Suprapubic skin (tissue), 3 donors: ENCODE measurements around the gene VASH2.

Source experiments
- POLR2A ChIP-seq, 2 donors: fragments of 450-650 bp; IDR thresholded peaks; one replicate each; pipeline ENCODE4 v1.6.1; 2017; ENCODE audit warnings: antibody characterized with exemption in 2 of 2, mild to moderate bottlenecking in 2 of 2, moderate library complexity in 2 of 2
- TF ChIP-seq, protein P1 (sequence below), 2 donors: fragments of 200-600 bp in 1 of 2; fragments of 450-650 bp in 1 of 2; sonication (generic) in 1 of 2; IDR thresholded peaks; one replicate each; pipeline ENCODE4 v1.5.1; 2016 to 2019; ENCODE audit warnings: antibody characterized with exemption in 2 of 2, mild to moderate bottlenecking in 1 of 2, moderate library complexity in 1 of 2

DNA sequence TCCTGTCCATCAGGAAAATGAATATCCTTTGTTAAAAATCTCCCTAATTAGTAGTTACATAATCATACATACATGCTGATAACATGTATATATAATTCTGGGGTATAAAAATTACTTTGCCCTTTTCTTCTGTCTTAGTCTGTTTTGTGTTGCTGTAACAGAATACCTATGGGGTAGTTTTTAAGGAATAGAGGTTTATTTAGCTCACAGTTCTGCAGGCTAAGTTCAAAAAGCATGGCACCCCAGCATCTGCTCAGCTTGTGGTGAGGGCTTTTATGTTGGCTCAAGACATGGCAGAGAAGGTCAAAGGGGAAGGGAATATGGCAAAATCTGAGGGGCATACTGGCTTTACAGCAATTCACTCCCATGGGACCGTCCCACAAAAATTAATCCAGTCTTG lies 84.4 kb downstream of the VASH2 start:
- TF ChIP-seq, protein P1, sequence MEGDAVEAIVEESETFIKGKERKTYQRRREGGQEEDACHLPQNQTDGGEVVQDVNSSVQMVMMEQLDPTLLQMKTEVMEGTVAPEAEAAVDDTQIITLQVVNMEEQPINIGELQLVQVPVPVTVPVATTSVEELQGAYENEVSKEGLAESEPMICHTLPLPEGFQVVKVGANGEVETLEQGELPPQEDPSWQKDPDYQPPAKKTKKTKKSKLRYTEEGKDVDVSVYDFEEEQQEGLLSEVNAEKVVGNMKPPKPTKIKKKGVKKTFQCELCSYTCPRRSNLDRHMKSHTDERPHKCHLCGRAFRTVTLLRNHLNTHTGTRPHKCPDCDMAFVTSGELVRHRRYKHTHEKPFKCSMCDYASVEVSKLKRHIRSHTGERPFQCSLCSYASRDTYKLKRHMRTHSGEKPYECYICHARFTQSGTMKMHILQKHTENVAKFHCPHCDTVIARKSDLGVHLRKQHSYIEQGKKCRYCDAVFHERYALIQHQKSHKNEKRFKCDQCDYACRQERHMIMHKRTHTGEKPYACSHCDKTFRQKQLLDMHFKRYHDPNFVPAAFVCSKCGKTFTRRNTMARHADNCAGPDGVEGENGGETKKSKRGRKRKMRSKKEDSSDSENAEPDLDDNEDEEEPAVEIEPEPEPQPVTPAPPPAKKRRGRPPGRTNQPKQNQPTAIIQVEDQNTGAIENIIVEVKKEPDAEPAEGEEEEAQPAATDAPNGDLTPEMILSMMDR (IDR thresholded peaks at IDR 0.05), result no peak
- TF ChIP-seq POLR2A (IDR thresholded peaks at IDR 0.05), result no peak
